K562 (cell line): Measurements from ENCODE around the gene PSMD9. TPM values are rescaled to one million over a fixed set of nuclear protein-coding genes. Genes with fewer than 3 reads are reported as not detected.

Source experiments
- ARID3B ChIP-seq: fragments of 250-450 bp; sonication (Bioruptor Pico); IDR thresholded peaks from 2 replicates; pipeline ENCODE4 v1.4.0; 2020; ENCODE audit warnings: borderline replicate concordance
- BCLAF1 ChIP-seq, 2 experiments: fragments of 450-650 bp in 1 of 2; IDR thresholded peaks; 2 replicates each; pipeline ENCODE4 v1.6.1; 2011 to 2017; ENCODE audit warnings: low read depth in 2 of 2, antibody characterized with exemption in 1 of 2, borderline replicate concordance in 1 of 2, low read length in 1 of 2, mild to moderate bottlenecking in 1 of 2, mixed read lengths in 1 of 2; ENCODE audit not compliant: control insufficient read depth in 1 of 2
- DPF2 ChIP-seq: fragments of 450-650 bp; IDR thresholded peaks from 2 replicates; pipeline ENCODE4 v1.6.1; 2016
- ERF ChIP-seq: fragments of 450-650 bp; formaldehyde crosslinking; IDR thresholded peaks from 2 replicates; pipeline ENCODE4 v1.4.0; 2020; ENCODE audit warnings: mild to moderate bottlenecking, mixed read lengths
- GATAD2A ChIP-seq: fragments of 450-650 bp; IDR thresholded peaks from 2 replicates; pipeline ENCODE4 v1.6.1; 2017
- GTF2F1 ChIP-seq: IDR thresholded peaks from 2 replicates; pipeline ENCODE4 v1.6.1; 2011; ENCODE audit warnings: low read depth, low read length, improper control_type of control experiment
- NONO ChIP-seq, 2 experiments: fragments of 200-400 bp in 1 of 2; fragments of 450-650 bp in 1 of 2; formaldehyde crosslinking in 1 of 2; IDR thresholded peaks; 2 replicates each; pipeline ENCODE4 v1.6.1; 2017; ENCODE audit warnings: low read depth in 2 of 2, mild to moderate bottlenecking in 2 of 2, moderate library complexity in 2 of 2, low read length in 1 of 2
- PPARD ChIP-seq: fragments of 250-450 bp; sonication (Bioruptor Pico); IDR thresholded peaks from 2 replicates; pipeline ENCODE4 v1.8.0; 2022; ENCODE audit warnings: inconsistent platforms, mild to moderate bottlenecking, moderate library complexity
- RBM39 ChIP-seq: fragments of 200-400 bp; formaldehyde crosslinking; optimal IDR thresholded peaks from 2 replicates; pipeline ENCODE3; 2018; ENCODE audit warnings: low read depth, low read length
- RNF2 ChIP-seq: sonication (generic); IDR thresholded peaks from 2 replicates; pipeline ENCODE4 v1.6.1; 2016
- SIRT6 ChIP-seq: IDR thresholded peaks from one replicate; pipeline ENCODE4 v1.6.1; 2012; ENCODE audit warnings: low read depth, mild to moderate bottlenecking, control low read depth, inconsistent platforms, low read length, moderate library complexity
- TAF15 ChIP-seq: fragments of 200-400 bp; formaldehyde crosslinking; IDR thresholded peaks from 2 replicates; pipeline ENCODE4 v1.6.1; 2017; ENCODE audit warnings: mild to moderate bottlenecking, low read depth, low read length, moderate library complexity
- THAP7 ChIP-seq: fragments of 250-450 bp; sonication (Bioruptor Pico); IDR thresholded peaks from 2 replicates; pipeline ENCODE4 v1.5.0; 2021
- ZNF263 ChIP-seq: sonication (generic); formaldehyde crosslinking; IDR thresholded peaks from 2 replicates; pipeline ENCODE4 v1.8.0; 2022; ENCODE audit warnings: mild to moderate bottlenecking, missing genetic modification reagents, borderline replicate concordance
- ZNF431 ChIP-seq: sonication (generic); formaldehyde crosslinking; IDR thresholded peaks from 2 replicates; pipeline ENCODE4 v1.8.0; 2022; ENCODE audit warnings: mild to moderate bottlenecking, missing genetic modification reagents
- ZNF609 ChIP-seq: sonication (generic); formaldehyde crosslinking; IDR thresholded peaks from 2 replicates; pipeline ENCODE4 v1.8.1; 2023; ENCODE audit warnings: missing genetic modification reagents, mild to moderate bottlenecking, borderline replicate concordance
- polyA plus RNA-seq, 8 experiments: library from polyadenylated mRNA; depleted of rRNA in 4 of 8; stranded (reverse) in 5 of 8; unstranded in 3 of 8; fragments of >200 nt; fragmentation: Nextera tagmentation in 2 of 8; fragmentation: Illumina TruSeq in 1 of 8; extraction: Ambion mirVana in 2 of 8; extraction: Trizol in 1 of 8; gene quantifications; 2 replicates each; pipeline versions ENCODE4 v1.2.1 to v1.2.3, GENCODE V29; 2011 to 2014; ENCODE audit warnings: inconsistent platforms in 1 of 8, missing spikeins in 1 of 8
- total RNA-seq, 7 experiments: library from RNA; depleted of rRNA in 6 of 7; stranded (reverse); fragments of >200 nt in 6 of 7; fragmentation: Illumina TruSeq in 2 of 7; extraction: Trizol in 2 of 7; gene quantifications; 2 replicates each; pipeline versions ENCODE4 v1.2.1 to v1.2.3, GENCODE V29; 2011 to 2021; ENCODE audit warnings: low replicate concordance in 1 of 7

Gene PSMD9
- total and polyA plus RNA-seq, 9 of the 15 experiments (the other 6 are each of a cell fraction or from before 2014, with no cell fraction given) = 12.2 to 143 (median 61.3) TPM

- TF ChIP-seq ZNF431 (CRISPR knock-in tag) = 0 out of 2 replicates have a peak, but pooled peaks have one; percentile 17
- no peak for TF ChIP-seq GTF2F1
- TF ChIP-seq RBM39 = no peak
- TF ChIP-seq RNF2 = no peak
- TF ChIP-seq ARID3B = no peak
- no peak for TF ChIP-seq TAF15
- no peak for TF ChIP-seq ZNF609 (CRISPR knock-in tag)
- TF ChIP-seq DPF2 = peak; percentile 43; the same call in 1 of the 2 replicates
- no peak for TF ChIP-seq PPARD (CRISPR knock-in tag)
- no peak for TF ChIP-seq NONO (IDR thresholded peaks at IDR 0.05; ENCODE audit: low read depth in 2 of 2, low read length in 1 of 2)
- TF ChIP-seq SIRT6 = no peak
- TF ChIP-seq GATAD2A = no peak
- no peak for TF ChIP-seq THAP7 (CRISPR knock-in tag)
- TF ChIP-seq BCLAF1 (IDR thresholded peaks at IDR 0.05; ENCODE audit: borderline replicate concordance in 1 of 2, control insufficient read depth in 1 of 2, low read depth in 2 of 2, low read length in 1 of 2) = no peak
- no peak for TF ChIP-seq ZNF263 (CRISPR knock-in tag)
- no peak for TF ChIP-seq ERF
Observed at GRCh38 chr12:121839993-121840761, 48.4 kb upstream of the PSMD9 start (continued).
